C4-2B (cell line): ENCODE results near the gene DLGAP4.

Experiments used
- CTCF ChIP-seq: fragments of 450-650 bp; conservative IDR thresholded peaks from 2 replicates; pipeline ENCODE4 v1.5.1; 2017; ENCODE audit warnings: mild to moderate bottlenecking
- ZFX ChIP-seq: fragments of 450-650 bp; IDR thresholded peaks from 2 replicates; pipeline ENCODE4 v1.6.1; 2017

- no peak for TF ChIP-seq CTCF
- no peak for TF ChIP-seq ZFX
These were observed 95.0 kb downstream of the DLGAP4 start for GRCh38 chr20:36400909-36401735.
